ENCODE data around the gene MBL2.
A peak's percentile ranks its signal among the peaks of the same experiment; 100 is the strongest.

MBL2 gene

GRCh38 chr10:52772623-52773022 is at the start of gene MBL2:
MBL2 (minus strand) TSS chr10:52772784; CDS start chr10:52771635, 1,149 bp downstream.
- DNase-seq, result no peak

- no peak for DNase-seq
Measured at GRCh38 chr10:52820309-52820708, 47.7 kb upstream of the MBL2 start.

- no peak for DNase-seq
Measured at GRCh38 chr10:52818019-52818418, 45.4 kb upstream of the MBL2 start.

GRCh38 chr10:52814506-52814905 is 41.9 kb upstream of the MBL2 start:
- no peak for DNase-seq

- DNase-seq, result no peak
Measured at GRCh38 chr10:52811776-52812175, 39.2 kb upstream of the MBL2 start.

GRCh38 chr10:52810761-52811160 is 38.2 kb upstream of the MBL2 start:
- DNase-seq, result no peak

- no peak for DNase-seq
Measured at GRCh38 chr10:52807803-52808202, 35.2 kb upstream of the MBL2 start.

GRCh38 chr10:52805414-52806285 is 33.1 kb upstream of the MBL2 start:
- no peak for DNase-seq

- DNase-seq, result no peak
Measured at GRCh38 chr10:52801947-52802346, 29.4 kb upstream of the MBL2 start.

GRCh38 chr10:52786098-52786497 is 13.5 kb upstream of the MBL2 start:
- no peak for DNase-seq

GRCh38 chr10:52785418-52785817 is 12.8 kb upstream of the MBL2 start:
- no peak for DNase-seq

GRCh38 chr10:52783726-52784125 is 11.1 kb upstream of the MBL2 start:
- DNase-seq, result no peak

- no peak for DNase-seq
Measured at GRCh38 chr10:52782554-52782953, 10.0 kb upstream of the MBL2 start.

- DNase-seq, result no peak
Measured at GRCh38 chr10:52780391-52781155, 8.0 kb upstream of the MBL2 start.

- DNase-seq, result peak in 9 of 14 donors; percentile 14 to 54 (median 29)
Measured at GRCh38 chr10:52779541-52780390, 7.2 kb upstream of the MBL2 start.

GRCh38 chr10:52778511-52779392 is 6.2 kb upstream of the MBL2 start:
- no peak for DNase-seq

GRCh38 chr10:52777414-52777813 is 4.8 kb upstream of the MBL2 start:
- DNase-seq, result no peak

- no peak for DNase-seq
Measured at GRCh38 chr10:52776471-52776903, 3.9 kb upstream of the MBL2 start.

GRCh38 chr10:52775132-52775647 is 2.6 kb upstream of the MBL2 start:
- no peak for DNase-seq

GRCh38 chr10:52774600-52775106 is 2.1 kb upstream of the MBL2 start:
- no peak for DNase-seq

GRCh38 chr10:52774182-52774581 is 1.6 kb upstream of the MBL2 start:
- DNase-seq, result no peak
